HepG2 (cell line): ENCODE data around the gene CCN2. TPM values are rescaled to one million over a fixed set of nuclear protein-coding genes. Genes with fewer than 3 reads are reported as not detected.
A peak's percentile ranks its signal among the peaks of the same experiment; 100 is the strongest.

Source experiments
- SNAI1 ChIP-seq: sonication (generic); formaldehyde crosslinking; IDR thresholded peaks from 2 replicates; pipeline ENCODE4 v1.5.0; 2020; ENCODE audit warnings: mild to moderate bottlenecking, missing genetic modification reagents, borderline replicate concordance
- ZBTB8A ChIP-seq: sonication (generic); formaldehyde crosslinking; IDR thresholded peaks from 2 replicates; pipeline ENCODE4 v1.4.0; 2020; ENCODE audit warnings: mild to moderate bottlenecking, low read depth, missing genetic modification reagents, borderline replicate concordance
- polyA plus RNA-seq, 8 experiments: library from polyadenylated mRNA; depleted of rRNA in 3 of 8; stranded (reverse) in 7 of 8; unstranded in 1 of 8; fragments of >200 nt; fragmentation: Illumina TruSeq in 4 of 8; extraction: Trizol in 4 of 8; gene quantifications; 2 replicates each; pipeline versions ENCODE4 v1.2.1 to v1.2.3, GENCODE V29; 2011 to 2016; ENCODE audit warnings: low read depth in 4 of 8, missing spikeins in 1 of 8, mixed read lengths in 1 of 8; ENCODE audit not compliant: insufficient read depth in 1 of 8
- total RNA-seq, 5 experiments: library from RNA; depleted of rRNA; stranded (reverse); fragments of >200 nt; fragmentation: Illumina TruSeq; extraction: Trizol; gene quantifications; 2 replicates each; pipeline ENCODE4 v1.2.3, GENCODE V29; 2016; ENCODE audit warnings: low read depth in 1 of 5
- TF ChIP-seq, protein P1 (sequence below): sonication (generic); formaldehyde crosslinking; IDR thresholded peaks from 2 replicates; pipeline ENCODE4 v1.4.0; 2020; ENCODE audit warnings: missing genetic modification reagents
- TF ChIP-seq, protein P2 (sequence below): sonication (generic); formaldehyde crosslinking; conservative IDR thresholded peaks from 2 replicates; pipeline ENCODE4 v1.8.0; 2022; ENCODE audit warnings: missing genetic modification reagents
- TF ChIP-seq, protein P3 (sequence below), 2 experiments: fragments of 450-650 bp in 1 of 2; sonication (generic) in 1 of 2; formaldehyde crosslinking; IDR thresholded peaks; 2 replicates each; pipeline versions ENCODE4 v1.5.0 to v1.8.0; 2020 to 2022; ENCODE audit warnings: mild to moderate bottlenecking in 1 of 2, missing genetic modification reagents in 1 of 2
- TF ChIP-seq, protein P4 (sequence below): IDR thresholded peaks from 2 replicates; pipeline ENCODE4 v1.6.1; 2016; ENCODE audit warnings: mild to moderate bottlenecking
- TF ChIP-seq, protein P5 (sequence below): sonication (generic); formaldehyde crosslinking; IDR thresholded peaks from 2 replicates; pipeline ENCODE4 v1.4.0; 2020; ENCODE audit warnings: missing genetic modification reagents
- TF ChIP-seq, protein P6 (sequence below): sonication (generic); formaldehyde crosslinking; IDR thresholded peaks from 2 replicates; pipeline ENCODE4 v1.4.0; 2020; ENCODE audit warnings: low read depth, missing genetic modification reagents

Gene CCN2
- total and polyA plus RNA-seq, 2 of the 13 experiments (the other 11 are each of a cell fraction or from before 2014, with no cell fraction given), result 34.7 to 316 TPM

DNA sequence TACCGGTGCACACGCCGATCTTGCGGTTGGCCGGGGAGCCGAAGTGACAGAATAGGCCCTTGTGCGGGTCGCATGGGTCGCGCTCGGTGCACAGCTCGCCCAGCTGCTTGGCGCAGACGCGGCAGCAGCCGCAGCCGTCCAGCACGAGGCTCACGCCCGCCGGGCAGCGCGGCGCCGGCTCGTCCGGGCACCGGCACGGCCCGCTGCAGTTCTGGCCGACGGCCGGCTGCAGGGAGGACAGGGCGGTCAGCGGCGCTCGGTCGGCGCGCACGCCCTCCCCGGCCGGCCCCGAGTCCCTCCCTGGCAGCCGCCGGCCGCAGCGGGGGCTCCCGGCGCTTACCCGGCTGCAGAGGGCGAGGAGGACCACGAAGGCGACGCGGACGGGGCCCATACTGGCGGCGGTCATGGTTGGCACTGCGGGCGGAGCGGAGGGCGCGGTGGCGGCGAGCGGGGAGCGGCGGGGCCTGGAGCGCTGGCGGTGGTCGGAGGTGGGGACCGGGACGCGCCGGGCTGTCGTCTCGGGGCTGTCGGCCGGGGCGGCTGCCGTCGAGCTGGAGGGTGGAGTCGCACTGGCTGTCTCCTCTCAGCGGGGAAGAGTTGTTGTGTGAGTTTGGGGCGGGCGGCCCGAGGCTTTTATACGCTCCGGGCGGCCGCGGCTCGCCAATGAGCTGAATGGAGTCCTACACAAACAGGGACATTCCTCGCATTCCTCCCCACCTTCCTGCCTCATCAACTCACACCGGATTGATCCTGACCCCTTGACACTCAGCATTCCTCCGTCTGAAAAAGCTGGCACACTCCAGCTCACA, at the start of gene CCN2 (continued):
- TF ChIP-seq, protein P1, sequence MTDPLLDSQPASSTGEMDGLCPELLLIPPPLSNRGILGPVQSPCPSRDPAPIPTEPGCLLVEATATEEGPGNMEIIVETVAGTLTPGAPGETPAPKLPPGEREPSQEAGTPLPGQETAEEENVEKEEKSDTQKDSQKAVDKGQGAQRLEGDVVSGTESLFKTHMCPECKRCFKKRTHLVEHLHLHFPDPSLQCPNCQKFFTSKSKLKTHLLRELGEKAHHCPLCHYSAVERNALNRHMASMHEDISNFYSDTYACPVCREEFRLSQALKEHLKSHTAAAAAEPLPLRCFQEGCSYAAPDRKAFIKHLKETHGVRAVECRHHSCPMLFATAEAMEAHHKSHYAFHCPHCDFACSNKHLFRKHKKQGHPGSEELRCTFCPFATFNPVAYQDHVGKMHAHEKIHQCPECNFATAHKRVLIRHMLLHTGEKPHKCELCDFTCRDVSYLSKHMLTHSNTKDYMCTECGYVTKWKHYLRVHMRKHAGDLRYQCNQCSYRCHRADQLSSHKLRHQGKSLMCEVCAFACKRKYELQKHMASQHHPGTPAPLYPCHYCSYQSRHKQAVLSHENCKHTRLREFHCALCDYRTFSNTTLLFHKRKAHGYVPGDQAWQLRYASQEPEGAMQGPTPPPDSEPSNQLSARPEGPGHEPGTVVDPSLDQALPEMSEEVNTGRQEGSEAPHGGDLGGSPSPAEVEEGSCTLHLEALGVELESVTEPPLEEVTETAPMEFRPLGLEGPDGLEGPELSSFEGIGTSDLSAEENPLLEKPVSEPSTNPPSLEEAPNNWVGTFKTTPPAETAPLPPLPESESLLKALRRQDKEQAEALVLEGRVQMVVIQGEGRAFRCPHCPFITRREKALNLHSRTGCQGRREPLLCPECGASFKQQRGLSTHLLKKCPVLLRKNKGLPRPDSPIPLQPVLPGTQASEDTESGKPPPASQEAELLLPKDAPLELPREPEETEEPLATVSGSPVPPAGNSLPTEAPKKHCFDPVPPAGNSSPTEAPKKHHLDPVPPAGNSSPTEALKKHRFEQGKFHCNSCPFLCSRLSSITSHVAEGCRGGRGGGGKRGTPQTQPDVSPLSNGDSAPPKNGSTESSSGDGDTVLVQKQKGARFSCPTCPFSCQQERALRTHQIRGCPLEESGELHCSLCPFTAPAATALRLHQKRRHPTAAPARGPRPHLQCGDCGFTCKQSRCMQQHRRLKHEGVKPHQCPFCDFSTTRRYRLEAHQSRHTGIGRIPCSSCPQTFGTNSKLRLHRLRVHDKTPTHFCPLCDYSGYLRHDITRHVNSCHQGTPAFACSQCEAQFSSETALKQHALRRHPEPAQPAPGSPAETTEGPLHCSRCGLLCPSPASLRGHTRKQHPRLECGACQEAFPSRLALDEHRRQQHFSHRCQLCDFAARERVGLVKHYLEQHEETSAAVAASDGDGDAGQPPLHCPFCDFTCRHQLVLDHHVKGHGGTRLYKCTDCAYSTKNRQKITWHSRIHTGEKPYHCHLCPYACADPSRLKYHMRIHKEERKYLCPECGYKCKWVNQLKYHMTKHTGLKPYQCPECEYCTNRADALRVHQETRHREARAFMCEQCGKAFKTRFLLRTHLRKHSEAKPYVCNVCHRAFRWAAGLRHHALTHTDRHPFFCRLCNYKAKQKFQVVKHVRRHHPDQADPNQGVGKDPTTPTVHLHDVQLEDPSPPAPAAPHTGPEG (CRISPR knock-in tag), result peak; percentile 89
- no peak for TF ChIP-seq ZBTB8A
- TF ChIP-seq, protein P2, sequence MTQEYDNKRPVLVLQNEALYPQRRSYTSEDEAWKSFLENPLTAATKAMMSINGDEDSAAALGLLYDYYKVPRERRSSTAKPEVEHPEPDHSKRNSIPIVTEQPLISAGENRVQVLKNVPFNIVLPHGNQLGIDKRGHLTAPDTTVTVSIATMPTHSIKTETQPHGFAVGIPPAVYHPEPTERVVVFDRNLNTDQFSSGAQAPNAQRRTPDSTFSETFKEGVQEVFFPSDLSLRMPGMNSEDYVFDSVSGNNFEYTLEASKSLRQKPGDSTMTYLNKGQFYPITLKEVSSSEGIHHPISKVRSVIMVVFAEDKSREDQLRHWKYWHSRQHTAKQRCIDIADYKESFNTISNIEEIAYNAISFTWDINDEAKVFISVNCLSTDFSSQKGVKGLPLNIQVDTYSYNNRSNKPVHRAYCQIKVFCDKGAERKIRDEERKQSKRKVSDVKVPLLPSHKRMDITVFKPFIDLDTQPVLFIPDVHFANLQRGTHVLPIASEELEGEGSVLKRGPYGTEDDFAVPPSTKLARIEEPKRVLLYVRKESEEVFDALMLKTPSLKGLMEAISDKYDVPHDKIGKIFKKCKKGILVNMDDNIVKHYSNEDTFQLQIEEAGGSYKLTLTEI (CRISPR knock-in tag), result no peak; the same call in 1 of the 2 replicates
- TF ChIP-seq, protein P3, sequence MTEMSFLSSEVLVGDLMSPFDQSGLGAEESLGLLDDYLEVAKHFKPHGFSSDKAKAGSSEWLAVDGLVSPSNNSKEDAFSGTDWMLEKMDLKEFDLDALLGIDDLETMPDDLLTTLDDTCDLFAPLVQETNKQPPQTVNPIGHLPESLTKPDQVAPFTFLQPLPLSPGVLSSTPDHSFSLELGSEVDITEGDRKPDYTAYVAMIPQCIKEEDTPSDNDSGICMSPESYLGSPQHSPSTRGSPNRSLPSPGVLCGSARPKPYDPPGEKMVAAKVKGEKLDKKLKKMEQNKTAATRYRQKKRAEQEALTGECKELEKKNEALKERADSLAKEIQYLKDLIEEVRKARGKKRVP (CRISPR knock-in tag; IDR thresholded peaks at IDR 0.05), result no peak; a peak in 2 of 4 replicates
- TF ChIP-seq, protein P4, sequence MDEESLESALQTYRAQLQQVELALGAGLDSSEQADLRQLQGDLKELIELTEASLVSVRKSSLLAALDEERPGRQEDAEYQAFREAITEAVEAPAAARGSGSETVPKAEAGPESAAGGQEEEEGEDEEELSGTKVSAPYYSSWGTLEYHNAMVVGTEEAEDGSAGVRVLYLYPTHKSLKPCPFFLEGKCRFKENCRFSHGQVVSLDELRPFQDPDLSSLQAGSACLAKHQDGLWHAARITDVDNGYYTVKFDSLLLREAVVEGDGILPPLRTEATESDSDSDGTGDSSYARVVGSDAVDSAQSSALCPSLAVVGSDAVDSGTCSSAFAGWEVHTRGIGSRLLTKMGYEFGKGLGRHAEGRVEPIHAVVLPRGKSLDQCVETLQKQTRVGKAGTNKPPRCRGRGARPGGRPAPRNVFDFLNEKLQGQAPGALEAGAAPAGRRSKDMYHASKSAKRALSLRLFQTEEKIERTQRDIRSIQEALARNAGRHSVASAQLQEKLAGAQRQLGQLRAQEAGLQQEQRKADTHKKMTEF, result peak; percentile 97
- TF ChIP-seq, protein P5, sequence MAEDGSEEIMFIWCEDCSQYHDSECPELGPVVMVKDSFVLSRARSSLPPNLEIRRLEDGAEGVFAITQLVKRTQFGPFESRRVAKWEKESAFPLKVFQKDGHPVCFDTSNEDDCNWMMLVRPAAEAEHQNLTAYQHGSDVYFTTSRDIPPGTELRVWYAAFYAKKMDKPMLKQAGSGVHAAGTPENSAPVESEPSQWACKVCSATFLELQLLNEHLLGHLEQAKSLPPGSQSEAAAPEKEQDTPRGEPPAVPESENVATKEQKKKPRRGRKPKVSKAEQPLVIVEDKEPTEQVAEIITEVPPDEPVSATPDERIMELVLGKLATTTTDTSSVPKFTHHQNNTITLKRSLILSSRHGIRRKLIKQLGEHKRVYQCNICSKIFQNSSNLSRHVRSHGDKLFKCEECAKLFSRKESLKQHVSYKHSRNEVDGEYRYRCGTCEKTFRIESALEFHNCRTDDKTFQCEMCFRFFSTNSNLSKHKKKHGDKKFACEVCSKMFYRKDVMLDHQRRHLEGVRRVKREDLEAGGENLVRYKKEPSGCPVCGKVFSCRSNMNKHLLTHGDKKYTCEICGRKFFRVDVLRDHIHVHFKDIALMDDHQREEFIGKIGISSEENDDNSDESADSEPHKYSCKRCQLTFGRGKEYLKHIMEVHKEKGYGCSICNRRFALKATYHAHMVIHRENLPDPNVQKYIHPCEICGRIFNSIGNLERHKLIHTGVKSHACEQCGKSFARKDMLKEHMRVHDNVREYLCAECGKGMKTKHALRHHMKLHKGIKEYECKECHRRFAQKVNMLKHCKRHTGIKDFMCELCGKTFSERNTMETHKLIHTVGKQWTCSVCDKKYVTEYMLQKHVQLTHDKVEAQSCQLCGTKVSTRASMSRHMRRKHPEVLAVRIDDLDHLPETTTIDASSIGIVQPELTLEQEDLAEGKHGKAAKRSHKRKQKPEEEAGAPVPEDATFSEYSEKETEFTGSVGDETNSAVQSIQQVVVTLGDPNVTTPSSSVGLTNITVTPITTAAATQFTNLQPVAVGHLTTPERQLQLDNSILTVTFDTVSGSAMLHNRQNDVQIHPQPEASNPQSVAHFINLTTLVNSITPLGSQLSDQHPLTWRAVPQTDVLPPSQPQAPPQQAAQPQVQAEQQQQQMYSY, result no peak; the same call in 1 of the 2 replicates
- TF ChIP-seq SNAI1 (CRISPR knock-in tag), result peak; percentile 98
- TF ChIP-seq, protein P6, sequence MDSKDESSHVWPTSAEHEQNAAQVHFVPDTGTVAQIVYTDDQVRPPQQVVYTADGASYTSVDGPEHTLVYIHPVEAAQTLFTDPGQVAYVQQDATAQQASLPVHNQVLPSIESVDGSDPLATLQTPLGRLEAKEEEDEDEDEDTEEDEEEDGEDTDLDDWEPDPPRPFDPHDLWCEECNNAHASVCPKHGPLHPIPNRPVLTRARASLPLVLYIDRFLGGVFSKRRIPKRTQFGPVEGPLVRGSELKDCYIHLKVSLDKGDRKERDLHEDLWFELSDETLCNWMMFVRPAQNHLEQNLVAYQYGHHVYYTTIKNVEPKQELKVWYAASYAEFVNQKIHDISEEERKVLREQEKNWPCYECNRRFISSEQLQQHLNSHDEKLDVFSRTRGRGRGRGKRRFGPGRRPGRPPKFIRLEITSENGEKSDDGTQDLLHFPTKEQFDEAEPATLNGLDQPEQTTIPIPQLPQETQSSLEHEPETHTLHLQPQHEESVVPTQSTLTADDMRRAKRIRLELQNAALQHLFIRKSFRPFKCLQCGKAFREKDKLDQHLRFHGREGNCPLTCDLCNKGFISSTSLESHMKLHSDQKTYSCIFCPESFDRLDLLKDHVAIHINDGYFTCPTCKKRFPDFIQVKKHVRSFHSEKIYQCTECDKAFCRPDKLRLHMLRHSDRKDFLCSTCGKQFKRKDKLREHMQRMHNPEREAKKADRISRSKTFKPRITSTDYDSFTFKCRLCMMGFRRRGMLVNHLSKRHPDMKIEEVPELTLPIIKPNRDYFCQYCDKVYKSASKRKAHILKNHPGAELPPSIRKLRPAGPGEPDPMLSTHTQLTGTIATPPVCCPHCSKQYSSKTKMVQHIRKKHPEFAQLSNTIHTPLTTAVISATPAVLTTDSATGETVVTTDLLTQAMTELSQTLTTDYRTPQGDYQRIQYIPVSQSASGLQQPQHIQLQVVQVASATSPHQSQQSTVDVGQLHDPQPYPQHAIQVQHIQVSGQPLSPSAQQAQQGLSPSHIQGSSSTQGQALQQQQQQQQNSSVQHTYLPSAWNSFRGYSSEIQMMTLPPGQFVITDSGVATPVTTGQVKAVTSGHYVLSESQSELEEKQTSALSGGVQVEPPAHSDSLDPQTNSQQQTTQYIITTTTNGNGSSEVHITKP (CRISPR knock-in tag), result no peak
